Coronary artery (tissue), 2 donors: ENCODE data around the gene CDC16.

ENCODE experiments used
- DNase-seq: peaks from one replicate; pipeline ENCODE4 v3.0.0-alpha.2; 2017; ENCODE audit warnings: low spot score
- H3K27ac ChIP-seq, 2 donors: fragments of 200-600 bp; sonication (generic); one replicate each; pipeline ENCODE4 v1.5.1; 2016 to 2019
- H3K4me3 ChIP-seq: fragments of 200-600 bp; sonication (generic); 2 replicates; pipeline ENCODE4 v1.5.1; 2016; ENCODE audit warnings: mild to moderate bottlenecking, moderate library complexity
- CTCF ChIP-seq: fragments of 200-600 bp; sonication (generic); IDR thresholded peaks from one replicate; pipeline ENCODE4 v1.5.1; 2019; ENCODE audit warnings: antibody characterized with exemption

The CDC16 gene

GRCh38 chr13:114234266-114234644, 442 bp upstream of the CDC16 start:
- TF ChIP-seq CTCF = no peak
- H3K27ac ChIP-seq = peak overlapping the region in 1 of 2 donors; percentile 89
- peak overlapping the region; percentile 86 for H3K4me3 ChIP-seq
- no peak for DNase-seq

GRCh38 chr13:114235697-114236096, 1.0 kb downstream of the CDC16 start:
- no peak for TF ChIP-seq CTCF

GRCh38 chr13:114236227-114236626, 1.5 kb downstream of the CDC16 start:
- DNase-seq = no peak
- H3K4me3 ChIP-seq = peak overlapping the region; percentile 86
- no peak overlapping the region for H3K27ac ChIP-seq
- no peak for TF ChIP-seq CTCF

More at GRCh38 chr13:114235697-114236096, 1.0 kb downstream of the CDC16 start:
- Histone ChIP-seq H3K27ac (peak overlapping the region in 1 of 2 donors; percentile 40), H3K4me3 (peak overlapping the region; percentile 86)
- DNase-seq = no peak

GRCh38 chr13:114237415-114238112, 2.9 kb downstream of the CDC16 start:
- no peak overlapping the region for H3K4me3 ChIP-seq
- no peak overlapping the region for H3K27ac ChIP-seq
- DNase-seq = no peak
- no peak for TF ChIP-seq CTCF

- no peak for DNase-seq
- TF ChIP-seq CTCF = no peak
- no peak overlapping the region for H3K27ac ChIP-seq
- H3K4me3 ChIP-seq = no peak overlapping the region
Measured at GRCh38 chr13:114241918-114242317, 7.2 kb downstream of the CDC16 start.

GRCh38 chr13:114243971-114244370, 9.3 kb downstream of the CDC16 start:
- Histone ChIP-seq H3K4me3 (no peak overlapping the region), H3K27ac (no peak overlapping the region)
- no peak for DNase-seq
- TF ChIP-seq CTCF = no peak

GRCh38 chr13:114244637-114245036, 9.9 kb downstream of the CDC16 start:
- Histone ChIP-seq H3K4me3 (no peak overlapping the region), H3K27ac (no peak overlapping the region)
- no peak for DNase-seq
- TF ChIP-seq CTCF = no peak
